ENCODE results near the gene CFAP68.

The CFAP68 gene

DNA sequence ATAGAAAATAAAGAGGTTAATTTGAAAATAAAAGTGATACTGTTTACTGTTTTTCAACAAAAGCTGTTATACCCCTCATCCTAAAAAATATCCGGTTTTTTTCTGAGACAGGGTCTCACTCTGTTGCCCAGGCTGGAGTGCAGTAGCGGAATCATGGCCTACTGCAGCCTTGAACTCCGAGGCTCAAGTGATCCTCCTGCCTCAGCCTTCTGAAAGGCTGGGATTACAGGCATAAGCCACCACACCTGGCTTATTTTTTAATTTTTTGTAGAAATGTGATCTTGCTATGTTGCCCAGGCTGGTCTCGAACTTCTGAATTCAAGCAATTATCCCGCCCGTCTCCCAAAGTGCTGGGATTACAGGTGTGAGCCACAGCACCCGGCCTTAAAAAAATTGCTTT lies 43.7 kb upstream of the CFAP68 start:
- TF ChIP-seq, protein P1, sequence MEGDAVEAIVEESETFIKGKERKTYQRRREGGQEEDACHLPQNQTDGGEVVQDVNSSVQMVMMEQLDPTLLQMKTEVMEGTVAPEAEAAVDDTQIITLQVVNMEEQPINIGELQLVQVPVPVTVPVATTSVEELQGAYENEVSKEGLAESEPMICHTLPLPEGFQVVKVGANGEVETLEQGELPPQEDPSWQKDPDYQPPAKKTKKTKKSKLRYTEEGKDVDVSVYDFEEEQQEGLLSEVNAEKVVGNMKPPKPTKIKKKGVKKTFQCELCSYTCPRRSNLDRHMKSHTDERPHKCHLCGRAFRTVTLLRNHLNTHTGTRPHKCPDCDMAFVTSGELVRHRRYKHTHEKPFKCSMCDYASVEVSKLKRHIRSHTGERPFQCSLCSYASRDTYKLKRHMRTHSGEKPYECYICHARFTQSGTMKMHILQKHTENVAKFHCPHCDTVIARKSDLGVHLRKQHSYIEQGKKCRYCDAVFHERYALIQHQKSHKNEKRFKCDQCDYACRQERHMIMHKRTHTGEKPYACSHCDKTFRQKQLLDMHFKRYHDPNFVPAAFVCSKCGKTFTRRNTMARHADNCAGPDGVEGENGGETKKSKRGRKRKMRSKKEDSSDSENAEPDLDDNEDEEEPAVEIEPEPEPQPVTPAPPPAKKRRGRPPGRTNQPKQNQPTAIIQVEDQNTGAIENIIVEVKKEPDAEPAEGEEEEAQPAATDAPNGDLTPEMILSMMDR (IDR thresholded peaks at IDR 0.05; ENCODE audit: low read length), result no peak
- TF ChIP-seq EZH2 (IDR thresholded peaks at IDR 0.05; ENCODE audit: borderline replicate concordance, low read length), result no peak

DNA sequence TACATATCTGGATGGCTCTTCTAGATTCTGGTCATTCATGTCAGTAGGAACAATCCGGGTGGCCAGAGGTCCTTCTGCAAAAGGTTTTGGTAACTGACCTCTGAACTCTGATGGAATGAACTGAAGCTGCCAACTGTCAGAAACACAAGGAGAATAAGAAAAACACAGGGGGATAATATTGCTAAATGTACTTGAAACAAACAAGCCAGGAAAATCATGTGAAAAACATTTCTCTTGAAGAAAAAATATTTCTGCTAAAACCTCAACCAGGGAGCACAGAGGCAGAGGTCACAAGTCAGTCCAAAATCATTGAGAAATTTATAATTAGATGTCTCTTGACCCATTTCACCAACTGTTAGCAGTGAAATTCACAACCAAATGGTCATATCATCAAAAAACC lies 43.2 kb upstream of the CFAP68 start:
- no peak overlapping the region for H3K4me2 ChIP-seq (ENCODE audit: low read length)
- no peaks in the 10 kb centered on the region for H3K4me1 ChIP-seq (ENCODE audit: insufficient read depth, low read length, severe bottlenecking)
- no peaks in the 10 kb centered on the region for H3K9me3 ChIP-seq (ENCODE audit: low read length)
- peaks cover 61% of the 10 kb centered on the region; the same call in 1 of the 2 replicates for H3K36me3 ChIP-seq (ENCODE audit: insufficient read depth, low read length)
- TF ChIP-seq, protein P1 (IDR thresholded peaks at IDR 0.05; ENCODE audit: low read length), result no peak
- TF ChIP-seq EZH2 (IDR thresholded peaks at IDR 0.05; ENCODE audit: borderline replicate concordance, low read length), result no peak
- H3K9ac ChIP-seq (ENCODE audit: low read length), result no peak overlapping the region
- no peaks in the 10 kb centered on the region for H3K27me3 ChIP-seq (ENCODE audit: insufficient read depth, low read length)
- H4K20me1 ChIP-seq (ENCODE audit: insufficient read depth, low read length), result no peaks in the 10 kb centered on the region
- H3K27ac ChIP-seq (ENCODE audit: low read depth, low read length, poor library complexity, severe bottlenecking), result no peak overlapping the region
- H3K4me3 ChIP-seq (ENCODE audit: low read depth, low read length, poor library complexity, severe bottlenecking), result no peak overlapping the region
- H3F3A ChIP-seq (ENCODE audit: insufficient read depth, low read length), result no peaks in the 10 kb centered on the region
- H2AFZ ChIP-seq (ENCODE audit: low read length), result no peak overlapping the region
- no peaks in the 10 kb centered on the region for H3K79me2 ChIP-seq (ENCODE audit: insufficient read depth, low read length)
- no peaks in the 10 kb centered on the region for H3K9me2 ChIP-seq (ENCODE audit: low read depth, low read length)

More for the DNA sequence above, 43.7 kb upstream of the CFAP68 start:
- Histone ChIP-seq H3K4me3 (ENCODE audit: low read depth, low read length, poor library complexity, severe bottlenecking) (no peak overlapping the region), H3K9me2 (ENCODE audit: low read depth, low read length) (no peaks in the 10 kb centered on the region), H4K20me1 (ENCODE audit: insufficient read depth, low read length) (no peaks in the 10 kb centered on the region), H3K27ac (ENCODE audit: low read depth, low read length, poor library complexity, severe bottlenecking) (no peak overlapping the region), H2AFZ (ENCODE audit: low read length) (no peak overlapping the region), H3K4me2 (ENCODE audit: low read length) (no peak overlapping the region), H3K9me3 (ENCODE audit: low read length) (no peaks in the 10 kb centered on the region), H3F3A (ENCODE audit: insufficient read depth, low read length) (no peaks in the 10 kb centered on the region), H3K4me1 (ENCODE audit: insufficient read depth, low read length, severe bottlenecking) (no peaks in the 10 kb centered on the region), H3K27me3 (ENCODE audit: insufficient read depth, low read length) (no peaks in the 10 kb centered on the region), H3K9ac (ENCODE audit: low read length) (no peak overlapping the region), H3K79me2 (ENCODE audit: insufficient read depth, low read length) (no peaks in the 10 kb centered on the region), H3K36me3 (ENCODE audit: insufficient read depth, low read length) (peaks cover 61% of the 10 kb centered on the region; the same call in 1 of the 2 replicates)

DNA sequence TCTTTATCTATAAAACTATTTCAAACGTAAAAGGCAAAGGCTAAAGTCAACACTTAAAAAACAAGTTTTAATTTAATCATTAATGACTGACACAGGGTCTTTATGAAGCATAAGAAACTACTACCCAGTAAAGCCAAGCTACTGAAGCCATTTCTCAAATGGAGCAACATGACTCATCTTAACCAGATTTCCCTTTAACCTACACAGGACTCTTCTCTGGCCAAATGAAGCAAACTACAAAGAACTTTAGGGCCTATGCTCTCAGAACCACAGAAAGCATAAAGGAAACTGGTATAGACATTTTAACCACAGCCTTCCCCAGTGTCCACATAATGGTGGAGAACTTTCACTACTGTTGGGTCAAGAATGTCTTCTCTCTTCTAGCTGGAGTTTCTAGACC lies 42.6 kb upstream of the CFAP68 start:
- Histone ChIP-seq H3F3A (ENCODE audit: insufficient read depth, low read length) (no peaks in the 10 kb centered on the region), H3K4me1 (ENCODE audit: insufficient read depth, low read length, severe bottlenecking) (no peaks in the 10 kb centered on the region), H3K4me3 (ENCODE audit: low read depth, low read length, poor library complexity, severe bottlenecking) (no peak overlapping the region), H4K20me1 (ENCODE audit: insufficient read depth, low read length) (no peaks in the 10 kb centered on the region), H3K9me3 (ENCODE audit: low read length) (no peaks in the 10 kb centered on the region), H3K79me2 (ENCODE audit: insufficient read depth, low read length) (no peaks in the 10 kb centered on the region), H3K27me3 (ENCODE audit: insufficient read depth, low read length) (no peaks in the 10 kb centered on the region), H3K27ac (ENCODE audit: low read depth, low read length, poor library complexity, severe bottlenecking) (no peak overlapping the region), H3K9me2 (ENCODE audit: low read depth, low read length) (no peaks in the 10 kb centered on the region), H3K9ac (ENCODE audit: low read length) (no peak overlapping the region), H2AFZ (ENCODE audit: low read length) (no peak overlapping the region), H3K36me3 (ENCODE audit: insufficient read depth, low read length) (peaks cover 55% of the 10 kb centered on the region; the same call in 1 of the 2 replicates), H3K4me2 (ENCODE audit: low read length) (no peak overlapping the region)
- TF ChIP-seq, protein P1 (IDR thresholded peaks at IDR 0.05; ENCODE audit: low read length), result no peak
- no peak for TF ChIP-seq EZH2 (IDR thresholded peaks at IDR 0.05; ENCODE audit: borderline replicate concordance, low read length)

Measured in OCI-LY1 (cell line).